Naive B cell (primary cell): ENCODE measurements around the gene RSAD1. TPM values are rescaled to one million over a fixed set of nuclear protein-coding genes. Genes with fewer than 3 reads are reported as not detected.
A peak's percentile ranks its signal among the peaks of the same experiment; 100 is the strongest.

ENCODE experiments used
- ATAC-seq, 2 donors: fragments of 150-1000 bp; cut with Tn5 transposase; 2 replicates each; pipeline ENCODE4 v1.10.0; 2021; ENCODE audit warnings: low read depth in 2 of 2, mild to moderate bottlenecking in 2 of 2, moderate library complexity in 2 of 2
- DNase-seq: peaks from one replicate; pipeline ENCODE4 v3.0.0; 2022
- H3K27ac Mint-ChIP-seq, 6 donors: one replicate each; pipeline ENCODE4 v1.8.0; 2020 to 2022; ENCODE audit warnings: mild to moderate bottlenecking in 6 of 6, mixed read lengths in 6 of 6, moderate library complexity in 5 of 6, inconsistent platforms in 2 of 6
- H3K27me3 Mint-ChIP-seq, 3 donors: one replicate each; pipeline ENCODE4 v1.8.0; 2021 to 2022; ENCODE audit warnings: mixed read lengths in 3 of 3, mild to moderate bottlenecking in 1 of 3
- H3K36me3 Mint-ChIP-seq, 2 donors: one replicate each; pipeline ENCODE4 v1.8.0; 2020 to 2022; ENCODE audit warnings: mixed read lengths in 2 of 2, inconsistent platforms in 1 of 2, mild to moderate bottlenecking in 1 of 2
- H3K4me1 Mint-ChIP-seq, 3 donors: one replicate each; pipeline ENCODE4 v1.8.0; 2020 to 2022; ENCODE audit warnings: mixed read lengths in 3 of 3, inconsistent platforms in 1 of 3, mild to moderate bottlenecking in 1 of 3, moderate library complexity in 1 of 3
- H3K4me3 Mint-ChIP-seq, 8 donors: one replicate each; pipeline ENCODE4 v1.8.0; 2020 to 2022; ENCODE audit warnings: mild to moderate bottlenecking in 8 of 8, mixed read lengths in 8 of 8, moderate library complexity in 8 of 8, inconsistent platforms in 2 of 8
- H3K9me3 Mint-ChIP-seq, 7 donors: one replicate each; pipeline ENCODE4 v1.8.0; 2020 to 2022; ENCODE audit warnings: mixed read lengths in 7 of 7, mild to moderate bottlenecking in 5 of 7, inconsistent platforms in 2 of 7, moderate library complexity in 1 of 7
- polyA plus RNA-seq, 6 donors: library from polyadenylated mRNA; unstranded; fragments of 300-500 nt; fragmentation: Illumina TruSeq; gene quantifications; one replicate each; pipeline ENCODE4 v1.2.3, GENCODE V29; 2021; ENCODE audit warnings: low read depth in 6 of 6

RSAD1 gene
- polyA plus RNA-seq, 6 donors from 2014 or later: 42.1 to 58.9 (median 51.0) TPM

DNA sequence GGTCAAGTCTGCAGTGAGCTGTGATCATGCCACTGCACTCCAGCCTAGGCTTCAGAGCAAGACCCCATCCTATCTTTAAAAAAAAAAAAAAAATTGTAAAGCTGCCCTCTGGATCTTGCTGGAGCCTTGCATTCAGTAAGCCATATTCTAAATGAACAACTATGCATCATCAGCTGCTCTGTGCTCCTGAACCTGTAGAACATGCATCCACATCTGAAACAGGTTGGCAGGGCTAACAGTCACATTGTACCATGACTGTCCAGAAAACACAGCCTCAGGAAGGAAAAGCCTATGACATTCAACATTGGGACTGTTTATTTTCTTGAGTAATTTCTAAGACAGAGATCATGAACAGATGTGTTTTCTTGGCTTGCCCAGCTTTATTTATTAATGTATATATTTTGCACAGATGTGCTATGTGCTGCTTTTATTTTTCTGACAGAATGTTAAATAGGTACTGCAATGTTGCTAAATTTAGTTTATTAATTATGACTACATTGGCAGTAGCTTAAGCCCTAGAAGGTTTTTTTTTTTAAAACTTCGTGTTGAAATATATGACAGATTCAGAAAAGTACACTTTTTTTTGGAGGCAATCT is 32.8 kb upstream of the RSAD1 start:
- no peak for ATAC-seq
- no peaks in the 10 kb centered on the region for H3K27me3 Mint-ChIP-seq
- H3K4me3 Mint-ChIP-seq: no peak overlapping the region
- H3K27ac Mint-ChIP-seq: peak overlapping the region in 1 of 6 donors; percentile 82
- H3K4me1 Mint-ChIP-seq: peaks cover 0 to 6% (median 0%) of the 10 kb centered on the region in 3 donors
- H3K36me3 Mint-ChIP-seq: no peaks in the 10 kb centered on the region
- H3K9me3 Mint-ChIP-seq: peaks cover 0 to 2% (median 0%) of the 10 kb centered on the region in 7 donors
- no peak for DNase-seq

- Mint-ChIP-seq H3K36me3 (no peaks in the 10 kb centered on the region), H3K27me3 (no peaks in the 10 kb centered on the region), H3K27ac (peak overlapping the region in 1 of 6 donors; percentile 13), H3K4me1 (peaks cover 10 to 16% (median 11%) of the 10 kb centered on the region in 3 donors), H3K4me3 (no peak overlapping the region), H3K9me3 (peaks cover 0 to 2% (median 0%) of the 10 kb centered on the region in 7 donors)
- DNase-seq (no peak), ATAC-seq (no peak)
Measured at GRCh38 chr17:50447870-50448595, 30.6 kb upstream of the RSAD1 start.

DNA sequence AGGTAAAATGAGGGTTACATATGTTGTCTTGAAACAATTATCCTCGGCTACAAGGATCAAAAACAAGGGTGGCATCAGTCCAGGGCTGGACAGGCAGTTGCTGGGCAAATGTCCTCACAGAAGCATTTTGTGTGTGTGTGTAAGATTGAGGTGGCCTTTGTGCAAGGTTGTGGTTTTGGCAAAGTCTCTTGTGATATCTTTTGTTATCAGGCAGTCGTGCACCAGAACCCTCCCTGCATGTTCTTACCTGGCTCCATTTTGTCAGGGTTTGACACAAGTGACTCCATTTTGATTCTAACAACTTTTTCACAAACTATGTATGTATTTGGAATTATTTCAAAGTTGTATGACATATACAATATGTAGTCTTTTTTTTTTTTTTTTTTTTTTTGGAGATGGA is 30.0 kb upstream of the RSAD1 start:
- no peak for ATAC-seq
- H3K9me3 Mint-ChIP-seq: peaks cover 0 to 2% (median 0%) of the 10 kb centered on the region in 7 donors
- no peak overlapping the region for H3K27ac Mint-ChIP-seq
- no peaks in the 10 kb centered on the region for H3K27me3 Mint-ChIP-seq
- no peaks in the 10 kb centered on the region for H3K36me3 Mint-ChIP-seq
- DNase-seq: no peak
- peaks cover 14 to 23% (median 17%) of the 10 kb centered on the region in 3 donors for H3K4me1 Mint-ChIP-seq
- no peak overlapping the region for H3K4me3 Mint-ChIP-seq

DNA sequence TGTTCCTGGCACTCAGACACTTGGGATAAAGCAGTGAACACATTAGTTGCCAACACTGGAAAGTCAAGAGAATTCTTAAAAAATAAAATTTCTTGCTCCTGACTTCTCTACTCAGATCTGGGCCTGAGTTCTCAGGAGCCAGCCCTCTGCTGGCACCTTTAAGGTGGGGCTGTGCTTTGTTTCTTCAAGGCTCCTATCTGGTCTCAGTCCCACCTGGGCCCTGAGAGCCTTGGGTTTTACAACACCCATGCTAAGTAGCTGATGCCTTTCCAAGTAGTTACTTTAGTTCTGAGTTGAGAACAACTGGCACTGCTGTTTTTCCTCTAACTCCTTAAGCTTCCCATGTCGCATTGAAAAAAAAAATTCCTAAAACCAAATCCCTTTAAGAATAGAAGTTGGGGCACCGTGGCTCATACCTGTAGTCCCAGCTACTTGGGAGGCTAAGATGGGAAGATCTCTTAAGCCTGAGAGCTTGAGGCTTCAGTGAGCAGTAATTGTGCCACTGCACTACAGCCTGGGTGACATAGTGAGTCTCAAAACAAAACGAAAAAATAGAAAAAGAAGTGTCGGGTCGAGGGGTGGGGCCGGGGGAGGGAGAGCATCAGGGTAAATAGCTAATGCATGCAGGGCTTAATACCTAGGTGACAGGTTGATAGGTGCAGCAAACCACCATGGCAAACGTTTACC is 26.6 kb upstream of the RSAD1 start:
- no peaks in the 10 kb centered on the region for H3K36me3 Mint-ChIP-seq
- peaks cover 15 to 19% (median 19%) of the 10 kb centered on the region in 3 donors for H3K4me1 Mint-ChIP-seq
- ATAC-seq: peak; percentile 30 to 36
- peak overlapping the region in 5 of 6 donors; percentile 14 to 82 (median 61) for H3K27ac Mint-ChIP-seq
- H3K27me3 Mint-ChIP-seq: no peaks in the 10 kb centered on the region
- H3K9me3 Mint-ChIP-seq: peaks cover 0 to 2% (median 0%) of the 10 kb centered on the region in 7 donors
- no peak for DNase-seq
- H3K4me3 Mint-ChIP-seq: peak overlapping the region in 7 of 8 donors; percentile 9 to 78 (median 44)

DNA sequence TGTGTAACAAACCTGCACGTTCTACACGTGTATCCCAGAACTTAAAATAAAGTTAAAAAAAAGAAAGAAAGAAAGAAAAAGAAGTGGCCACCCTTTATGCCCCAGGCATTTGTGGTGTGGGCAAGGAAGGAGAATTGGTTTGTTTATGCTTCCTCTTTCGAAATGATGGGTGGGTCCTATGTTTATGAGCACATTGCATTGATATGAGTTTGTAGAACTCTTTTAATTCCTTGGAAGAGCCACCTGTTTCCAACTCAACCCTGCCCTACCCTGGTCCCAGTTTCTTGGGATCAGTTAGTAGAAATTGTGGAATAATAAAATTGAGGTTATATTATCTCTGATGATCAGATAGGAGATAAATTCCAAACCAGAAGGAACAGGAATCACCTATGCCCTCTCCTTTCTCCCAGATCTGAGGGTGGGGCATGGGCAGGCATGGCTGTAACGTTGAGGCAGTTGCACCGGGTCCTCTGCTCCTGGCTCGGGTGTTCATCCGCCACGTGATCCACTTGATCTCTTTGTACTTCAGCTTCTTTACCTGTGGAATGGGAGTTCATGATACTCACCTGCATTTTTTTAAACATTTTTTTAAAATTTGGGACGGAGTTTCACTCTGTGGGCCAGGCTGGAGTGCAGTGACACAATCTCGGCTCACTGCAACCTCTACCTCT is 25.9 kb upstream of the RSAD1 start:
- ATAC-seq (peak; percentile 82 to 90), DNase-seq (peak; percentile 14)
- no peaks in the 10 kb centered on the region for H3K27me3 Mint-ChIP-seq
- H3K27ac Mint-ChIP-seq: peak overlapping the region in 3 of 6 donors; percentile 3 to 71 (median 61)
- H3K9me3 Mint-ChIP-seq: peaks cover 0 to 2% (median 0%) of the 10 kb centered on the region in 7 donors
- H3K4me1 Mint-ChIP-seq: peaks cover 15 to 19% (median 19%) of the 10 kb centered on the region in 3 donors
- H3K4me3 Mint-ChIP-seq: peak overlapping the region in 7 of 8 donors; percentile 9 to 78 (median 44)
- no peaks in the 10 kb centered on the region for H3K36me3 Mint-ChIP-seq

DNA sequence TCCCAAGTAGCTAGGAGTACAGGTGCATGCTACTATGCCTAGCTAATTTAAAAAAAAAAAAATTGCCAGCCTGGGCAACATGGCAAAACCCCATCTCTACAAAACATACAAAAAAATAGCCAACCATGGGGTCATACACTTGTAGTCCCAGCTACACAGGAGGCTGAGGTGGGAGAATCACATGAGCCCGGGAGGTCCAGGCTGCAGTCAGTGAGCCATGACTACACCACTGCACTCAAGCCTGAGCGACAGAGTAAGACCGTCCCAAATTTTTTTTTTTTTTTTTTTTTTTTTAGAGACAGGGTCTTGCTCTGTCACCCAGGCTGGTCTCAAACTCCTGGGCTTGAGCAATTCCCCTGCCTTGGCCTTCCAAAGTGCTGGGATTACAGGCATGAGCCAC is 24.8 kb upstream of the RSAD1 start:
- Mint-ChIP-seq H3K36me3 (no peaks in the 10 kb centered on the region), H3K9me3 (peaks cover 0 to 2% (median 0%) of the 10 kb centered on the region in 7 donors), H3K4me1 (peaks cover 15 to 19% (median 19%) of the 10 kb centered on the region in 3 donors), H3K27ac (peak overlapping the region in 2 of 6 donors; percentile 29 to 60), H3K27me3 (no peaks in the 10 kb centered on the region), H3K4me3 (peak overlapping the region in 1 of 8 donors; percentile 44)
- DNase-seq (no peak), ATAC-seq (no peak)

GRCh38 chr17:50457621-50458020 is 21.0 kb upstream of the RSAD1 start:
- DNase-seq (no peak), ATAC-seq (no peak)
- H3K27me3 Mint-ChIP-seq: no peaks in the 10 kb centered on the region
- no peak overlapping the region for H3K27ac Mint-ChIP-seq
- H3K9me3 Mint-ChIP-seq: no peaks in the 10 kb centered on the region
- peaks cover 9 to 13% (median 12%) of the 10 kb centered on the region in 3 donors for H3K4me1 Mint-ChIP-seq
- H3K4me3 Mint-ChIP-seq: no peak overlapping the region
- no peaks in the 10 kb centered on the region for H3K36me3 Mint-ChIP-seq

DNA sequence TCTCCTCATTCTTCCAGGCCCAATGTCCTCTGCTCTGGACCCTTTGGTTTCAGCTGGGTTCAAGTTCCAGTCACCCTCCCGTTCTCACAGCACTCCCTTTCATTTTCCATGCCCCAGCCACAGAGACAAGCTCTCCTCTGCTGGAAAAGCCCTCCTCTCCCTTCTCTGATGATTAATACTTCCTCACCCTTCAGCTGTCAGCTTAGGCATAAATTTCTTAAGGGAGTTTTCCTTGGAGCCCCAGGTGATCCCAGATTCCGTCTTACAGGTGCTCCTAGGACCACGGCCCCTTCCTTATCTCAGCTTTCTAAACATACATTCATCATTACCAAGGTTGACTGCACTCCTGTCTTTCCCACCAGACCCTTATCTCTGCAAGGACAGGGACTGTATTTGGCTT is 20.4 kb upstream of the RSAD1 start:
- peaks cover 4 to 6% (median 6%) of the 10 kb centered on the region in 3 donors for H3K4me1 Mint-ChIP-seq
- no peak overlapping the region for H3K27ac Mint-ChIP-seq
- no peak overlapping the region for H3K4me3 Mint-ChIP-seq
- DNase-seq (no peak), ATAC-seq (no peak)
- H3K27me3 Mint-ChIP-seq: no peaks in the 10 kb centered on the region
- no peaks in the 10 kb centered on the region for H3K36me3 Mint-ChIP-seq
- H3K9me3 Mint-ChIP-seq: no peaks in the 10 kb centered on the region

DNA sequence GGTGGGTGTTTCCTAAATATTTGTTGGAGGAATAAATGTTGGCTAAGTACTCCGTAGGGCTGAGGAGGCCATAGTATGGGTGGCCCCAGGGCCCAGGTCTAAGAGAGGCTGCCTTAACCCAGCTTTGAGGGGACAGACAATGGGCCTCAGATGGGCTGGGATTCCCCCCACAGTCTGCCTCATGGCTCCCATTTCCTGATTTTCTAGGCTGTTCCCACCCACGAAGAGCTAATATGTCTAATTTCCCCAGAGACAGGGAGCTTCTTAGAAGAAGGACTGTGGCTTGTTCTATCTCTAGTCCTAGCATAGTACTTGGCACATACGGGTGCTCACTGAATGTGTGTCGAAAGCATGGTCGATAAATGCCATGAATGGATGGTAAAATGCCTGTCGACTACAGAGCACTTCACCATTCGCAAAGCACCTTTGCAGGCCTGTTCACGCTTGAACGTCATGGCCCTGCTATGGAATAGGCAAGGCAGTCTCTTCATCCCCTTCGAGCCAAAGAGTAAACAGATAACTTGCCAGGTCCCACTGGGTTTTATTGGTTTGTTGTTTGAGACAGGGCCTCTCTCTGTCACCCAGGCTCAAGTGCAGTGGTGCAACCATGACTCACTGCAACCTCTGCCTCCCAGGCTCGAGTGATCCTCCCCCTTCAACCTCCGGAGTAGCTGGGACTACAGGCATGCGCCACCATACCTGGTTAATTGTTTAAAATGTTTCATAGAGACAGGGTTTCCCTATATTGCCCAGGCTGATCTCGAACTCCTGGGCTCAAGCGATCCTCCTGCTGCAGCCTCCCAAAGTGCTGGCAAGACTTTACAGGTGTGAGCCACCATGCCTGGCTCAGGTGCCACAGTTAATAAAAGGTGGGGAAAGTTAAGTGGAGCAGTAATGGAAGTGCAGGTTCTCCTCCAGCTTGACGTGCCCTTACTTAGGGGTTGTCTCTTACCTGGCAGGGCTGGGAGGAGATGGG is 19.7 kb upstream of the RSAD1 start:
- H3K27ac Mint-ChIP-seq: peak overlapping the region in 1 of 6 donors; percentile 65
- ATAC-seq (no peak), DNase-seq (no peak)
- no peak overlapping the region for H3K4me3 Mint-ChIP-seq
- H3K9me3 Mint-ChIP-seq: no peaks in the 10 kb centered on the region
- no peaks in the 10 kb centered on the region for H3K27me3 Mint-ChIP-seq
- no peaks in the 10 kb centered on the region for H3K4me1 Mint-ChIP-seq
- H3K36me3 Mint-ChIP-seq: no peaks in the 10 kb centered on the region

- Mint-ChIP-seq H3K4me1 (peaks cover 0 to 3% (median 0%) of the 10 kb centered on the region in 3 donors), H3K4me3 (no peak overlapping the region), H3K27me3 (no peaks in the 10 kb centered on the region), H3K9me3 (no peaks in the 10 kb centered on the region), H3K36me3 (no peaks in the 10 kb centered on the region), H3K27ac (peak overlapping the region in 2 of 6 donors; percentile 33 to 63)
- ATAC-seq (no peak), DNase-seq (no peak)
Measured at GRCh38 chr17:50459756-50460155, 18.9 kb upstream of the RSAD1 start.

DNA sequence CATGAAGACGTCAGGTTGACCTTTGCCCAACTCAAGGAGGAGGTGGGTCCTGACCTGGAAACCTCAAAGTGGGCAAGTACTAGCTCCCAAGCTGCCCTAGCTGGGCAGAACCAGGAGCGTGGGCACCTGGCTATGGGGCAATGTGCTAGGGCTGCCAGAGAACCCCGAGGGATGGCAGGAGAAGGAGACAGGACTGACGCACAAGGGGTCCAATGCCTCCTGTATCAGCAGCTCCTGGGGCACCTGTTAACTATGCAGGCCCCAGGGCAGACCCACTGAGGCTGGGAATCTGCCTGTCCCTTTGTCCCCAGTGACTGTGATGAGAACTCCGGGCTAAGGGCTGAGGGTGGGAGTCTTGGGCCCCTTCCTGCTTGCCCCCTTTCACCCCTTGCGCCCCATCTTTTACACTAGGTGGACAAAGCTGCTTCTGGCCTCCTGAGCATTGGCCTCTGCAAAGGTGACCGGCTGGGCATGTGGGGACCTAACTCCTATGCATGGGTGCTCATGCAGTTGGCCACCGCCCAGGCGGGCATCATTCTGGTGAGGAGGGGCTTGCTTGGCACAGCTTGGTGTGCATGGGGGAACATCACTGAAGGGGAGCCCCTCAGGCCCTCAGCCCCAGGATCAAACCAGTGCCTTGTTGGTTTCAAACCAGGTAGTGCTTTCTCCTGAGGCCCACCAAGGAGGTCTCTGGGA is 17.7 kb upstream of the RSAD1 start:
- Mint-ChIP-seq H3K9me3 (no peaks in the 10 kb centered on the region), H3K27ac (no peak overlapping the region), H3K27me3 (no peaks in the 10 kb centered on the region), H3K4me1 (peaks cover 0 to 3% (median 0%) of the 10 kb centered on the region in 3 donors), H3K4me3 (no peak overlapping the region), H3K36me3 (no peaks in the 10 kb centered on the region)
- no peak for DNase-seq
- no peak for ATAC-seq
